Esophagus (tissue), 2 donors: ENCODE results near the gene BDH1. TPM values are rescaled to one million over a fixed set of nuclear protein-coding genes. Genes with fewer than 3 reads are reported as not detected.

Experiments
- H3K27ac ChIP-seq, 2 donors: one replicate each; pipeline ENCODE4 v1.5.1; 2013; ENCODE audit warnings: low read depth in 2 of 2, mild to moderate bottlenecking in 2 of 2, inconsistent platforms in 1 of 2, low read length in 1 of 2, moderate library complexity in 1 of 2
- H3K27me3 ChIP-seq, 2 donors: one replicate each; pipeline ENCODE4 v1.6.1; 2013; ENCODE audit warnings: low read length in 2 of 2, control low read depth in 1 of 2, mild to moderate bottlenecking in 1 of 2; ENCODE audit not compliant: insufficient read depth in 2 of 2, control insufficient read depth in 1 of 2
- H3K36me3 ChIP-seq, 2 donors: one replicate each; pipeline ENCODE4 v1.6.1; 2013; ENCODE audit warnings: low read length in 1 of 2; ENCODE audit not compliant: control insufficient read depth in 2 of 2, insufficient read depth in 2 of 2
- H3K4me1 ChIP-seq, 2 donors: one replicate each; pipeline ENCODE4 v1.6.1; 2013; ENCODE audit warnings: low read length in 1 of 2; ENCODE audit not compliant: control insufficient read depth in 2 of 2, insufficient read depth in 2 of 2
- H3K4me3 ChIP-seq, 2 donors: one replicate each; pipeline ENCODE4 v1.5.1; 2013; ENCODE audit warnings: low read length in 2 of 2, mild to moderate bottlenecking in 2 of 2, low read depth in 1 of 2, moderate library complexity in 1 of 2
- H3K9me3 ChIP-seq, 2 donors: one replicate each; pipeline ENCODE4 v1.6.1; 2013; ENCODE audit warnings: mild to moderate bottlenecking in 2 of 2, low read depth in 1 of 2, low read length in 1 of 2, moderate library complexity in 1 of 2; ENCODE audit not compliant: control insufficient read depth in 2 of 2, insufficient read depth in 1 of 2
- WGBS, 2 donors: extraction: QIAGEN DNeasy Blood & Tissue Kit; methylation state at CpG; one replicate each; pipeline ENCODE4 v1.1.7; 2013; 5-methylcytosine and 5-hydroxymethylcytosine counted together
- polyA plus RNA-seq, 2 donors: library from polyadenylated mRNA; stranded (reverse); fragments of 200-250 nt; gene quantifications; one replicate each; pipeline ENCODE4 v1.2.3, GENCODE V29; 2013
- donor health status: healthy with polysubstance abuse.
- donor health status: Bipolar disorder and iron deficiency.

BDH1 gene
- polyA plus RNA-seq, 2 donors, result 49.5 to 59.9 TPM

DNA sequence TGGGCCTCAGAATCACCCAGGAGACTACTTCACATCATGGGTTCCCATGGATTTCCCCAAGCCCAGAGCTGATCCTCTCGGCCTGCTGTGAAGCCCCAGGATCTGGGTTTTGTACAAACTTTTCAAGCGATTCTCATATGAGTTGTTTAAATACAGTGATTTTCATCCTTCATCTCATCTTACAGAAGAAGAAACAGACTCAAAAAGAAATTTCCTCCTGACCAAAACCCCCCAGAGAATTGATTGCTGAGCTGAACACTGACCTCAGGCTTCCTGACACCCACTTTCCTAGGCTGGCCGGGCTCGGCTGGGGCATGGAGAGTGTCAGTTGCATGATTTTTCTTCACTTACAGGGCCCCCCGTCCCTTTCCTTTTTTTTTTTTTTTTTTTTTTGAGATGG is 60.3 kb downstream of the BDH1 start:
- H3K4me1 ChIP-seq, result peaks cover 0 to 16% of the 10 kb centered on the region in 2 donors
- H3K9me3 ChIP-seq, result peaks cover 0 to 2% of the 10 kb centered on the region in 2 donors
- no peak overlapping the region for H3K4me3 ChIP-seq
- WGBS, 2 donors, result 80 to 83% methylated on average over 5 of the region's 5 CpGs
- peak overlapping the region; percentile 89 to 91 for H3K27ac ChIP-seq
- no peaks in the 10 kb centered on the region for H3K36me3 ChIP-seq
- no peaks in the 10 kb centered on the region for H3K27me3 ChIP-seq

- Histone ChIP-seq H3K9me3 (peaks cover 0 to 2% of the 10 kb centered on the region in 2 donors), H3K4me3 (no peak overlapping the region), H3K27ac (peak overlapping the region; percentile 89 to 91), H3K27me3 (no peaks in the 10 kb centered on the region), H3K4me1 (peaks cover 2 to 16% of the 10 kb centered on the region in 2 donors), H3K36me3 (no peaks in the 10 kb centered on the region)
- 47 to 65% methylated on average over 8 of the region's 8 CpGs for WGBS, 2 donors
Measured at GRCh38 chr3:197495059-197495455, 60.7 kb downstream of the BDH1 start.

DNA sequence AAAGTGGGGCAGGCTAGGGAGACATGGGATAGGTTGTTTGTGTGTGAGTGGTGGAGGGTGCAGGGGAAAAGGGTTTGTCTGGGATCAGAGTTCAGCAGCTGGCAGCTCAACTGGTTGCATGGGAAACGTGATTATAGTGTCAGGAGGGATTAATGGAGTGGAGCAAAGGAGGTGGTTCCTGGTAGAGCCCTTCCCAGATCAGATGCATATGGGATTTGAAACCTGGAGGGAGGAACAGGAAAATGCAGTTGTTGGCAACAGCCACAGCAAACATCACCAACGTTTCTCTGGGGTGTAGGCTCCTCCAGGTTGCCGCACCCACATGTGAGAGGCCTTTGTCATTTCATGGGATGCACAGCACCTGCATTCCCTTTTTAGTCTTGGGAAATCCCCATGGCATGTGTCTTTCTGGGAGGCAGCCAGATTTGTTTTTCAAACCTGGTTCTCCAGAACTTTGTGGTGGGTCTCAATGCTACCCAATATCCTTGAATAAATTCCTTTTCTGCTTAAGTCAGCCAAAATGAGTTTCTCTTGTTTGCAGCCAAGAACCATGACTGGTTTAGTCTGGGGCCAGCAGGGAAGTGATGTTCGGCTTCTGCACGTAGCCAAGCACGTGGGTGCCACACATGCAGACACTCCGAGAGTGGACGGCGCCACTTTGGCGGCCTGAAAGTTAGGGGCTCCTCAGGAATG is 61.3 kb downstream of the BDH1 start:
- Histone ChIP-seq H3K27me3 (no peaks in the 10 kb centered on the region), H3K4me1 (peaks cover 4 to 16% of the 10 kb centered on the region in 2 donors), H3K27ac (peak overlapping the region; percentile 89 to 91), H3K36me3 (no peaks in the 10 kb centered on the region), H3K9me3 (peaks cover 0 to 2% of the 10 kb centered on the region in 2 donors), H3K4me3 (no peak overlapping the region)
- 38 to 48% methylated on average over 10 of the region's 10 CpGs for WGBS, 2 donors

GRCh38 chr3:197493049-197493448 is 62.7 kb downstream of the BDH1 start:
- Histone ChIP-seq H3K9me3 (no peaks in the 10 kb centered on the region), H3K27ac (no peak overlapping the region), H3K4me3 (no peak overlapping the region), H3K36me3 (no peaks in the 10 kb centered on the region), H3K27me3 (no peaks in the 10 kb centered on the region), H3K4me1 (peaks cover 4 to 12% of the 10 kb centered on the region in 2 donors)
- 78 to 84% methylated on average over 5 of the region's 5 CpGs for WGBS, 2 donors

DNA sequence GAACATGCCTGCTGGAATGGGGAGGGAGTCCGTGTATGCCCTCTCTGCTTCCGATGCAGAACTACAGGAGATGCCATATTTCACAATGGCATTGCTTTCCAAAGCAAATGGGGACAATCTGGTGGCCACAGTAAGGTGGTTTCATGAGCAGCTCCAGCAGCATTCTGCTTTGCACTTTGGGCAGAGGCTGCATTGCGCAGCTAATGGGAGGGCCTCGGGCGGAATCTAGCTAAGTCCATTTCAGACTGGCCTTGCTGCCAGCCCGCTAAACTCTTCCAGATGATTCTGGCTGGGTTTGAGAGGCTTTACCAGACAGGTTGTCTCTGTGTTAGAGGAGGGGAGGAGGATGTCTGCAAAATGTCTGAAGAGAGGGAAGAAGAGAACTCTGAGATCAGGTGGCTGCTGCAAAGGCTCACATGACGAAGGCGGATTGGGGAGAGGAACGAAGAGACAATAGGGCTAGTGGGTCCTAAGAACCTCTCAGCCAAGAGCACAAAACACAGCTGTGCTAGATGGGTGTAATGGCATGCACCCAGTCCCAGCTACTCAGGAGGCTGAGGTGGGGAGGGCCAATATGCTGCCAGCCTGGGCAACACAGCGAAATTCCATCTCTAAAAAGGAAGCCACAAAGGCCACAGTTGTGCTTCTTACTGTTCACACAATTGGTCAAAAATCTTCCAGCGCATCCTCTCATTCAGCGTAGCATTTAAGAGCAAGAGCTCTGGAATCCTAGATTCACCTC is 63.7 kb downstream of the BDH1 start:
- H3K4me3 ChIP-seq, result no peak overlapping the region
- no peaks in the 10 kb centered on the region for H3K36me3 ChIP-seq
- no peaks in the 10 kb centered on the region for H3K27me3 ChIP-seq
- peaks cover 4 to 14% of the 10 kb centered on the region in 2 donors for H3K4me1 ChIP-seq
- H3K9me3 ChIP-seq, result no peaks in the 10 kb centered on the region
- no peak overlapping the region for H3K27ac ChIP-seq
- WGBS, 2 donors, result 95 to 97% methylated on average over 12 of the region's 12 CpGs

DNA sequence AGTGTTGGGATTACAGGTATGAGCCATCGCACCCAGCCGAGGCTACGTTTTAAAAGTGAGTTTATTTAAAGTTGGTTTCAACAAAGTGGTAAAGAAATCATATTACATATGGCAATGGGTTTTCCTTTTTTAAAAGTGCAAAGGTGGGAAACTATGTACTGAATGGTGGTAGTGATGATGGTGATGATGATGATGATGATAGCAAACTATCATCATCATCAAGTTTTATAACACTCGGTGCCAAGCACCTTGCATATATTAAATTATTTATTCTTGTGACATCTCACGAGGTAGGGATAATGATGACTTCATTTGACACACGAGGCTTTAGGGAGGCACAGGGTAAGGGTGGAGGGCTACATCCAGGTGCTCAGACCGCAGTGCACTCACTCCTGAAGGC is 64.3 kb downstream of the BDH1 start:
- no peaks in the 10 kb centered on the region for H3K36me3 ChIP-seq
- no peaks in the 10 kb centered on the region for H3K27me3 ChIP-seq
- no peak overlapping the region for H3K4me3 ChIP-seq
- no peaks in the 10 kb centered on the region for H3K9me3 ChIP-seq
- 85 to 90% methylated on average over 7 of the region's 7 CpGs for WGBS, 2 donors
- no peak overlapping the region for H3K27ac ChIP-seq
- H3K4me1 ChIP-seq, result peaks cover 4 to 12% of the 10 kb centered on the region in 2 donors

GRCh38 chr3:197490098-197491058 is 65.4 kb downstream of the BDH1 start:
- Histone ChIP-seq H3K4me1 (peaks cover 4 to 7% of the 10 kb centered on the region in 2 donors), H3K27me3 (no peaks in the 10 kb centered on the region), H3K9me3 (no peaks in the 10 kb centered on the region), H3K36me3 (no peaks in the 10 kb centered on the region), H3K27ac (no peak overlapping the region), H3K4me3 (no peak overlapping the region)
- WGBS, 2 donors, result 75 to 83% methylated on average over 13 of the region's 13 CpGs

GRCh38 chr3:197487911-197488391 is 67.8 kb downstream of the BDH1 start:
- Histone ChIP-seq H3K9me3 (no peaks in the 10 kb centered on the region), H3K4me1 (peaks cover 3 to 4% of the 10 kb centered on the region in 2 donors), H3K36me3 (no peaks in the 10 kb centered on the region), H3K27me3 (no peaks in the 10 kb centered on the region), H3K4me3 (no peak overlapping the region), H3K27ac (no peak overlapping the region)
- 50 to 53% methylated on average over 8 of the region's 8 CpGs for WGBS, 2 donors

DNA sequence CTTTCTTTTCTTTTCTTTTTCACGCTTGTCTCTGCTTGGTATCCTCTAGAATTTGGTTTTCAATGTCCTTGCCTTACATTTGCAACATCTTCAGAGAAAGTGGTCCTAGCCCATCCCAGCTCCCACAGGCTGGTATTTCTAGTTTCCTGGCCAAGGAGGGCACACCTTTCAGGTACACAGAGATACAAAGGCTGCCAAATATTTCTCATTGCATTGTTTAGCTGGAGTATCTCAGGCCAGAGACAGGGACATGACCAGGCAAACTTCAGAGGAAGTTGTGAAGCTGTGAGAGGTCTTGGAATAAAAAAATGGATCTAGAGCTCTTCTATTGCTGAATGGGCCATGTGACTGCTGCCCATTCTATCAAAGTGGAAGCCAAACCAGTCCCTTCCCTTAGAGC is 68.9 kb downstream of the BDH1 start:
- peaks cover 4 to 7% of the 10 kb centered on the region in 2 donors for H3K4me1 ChIP-seq
- no peaks in the 10 kb centered on the region for H3K36me3 ChIP-seq
- no peak overlapping the region for H3K4me3 ChIP-seq
- H3K27me3 ChIP-seq, result no peaks in the 10 kb centered on the region
- no peaks in the 10 kb centered on the region for H3K9me3 ChIP-seq
- peak overlapping the region; percentile 9 to 44 for H3K27ac ChIP-seq
- 28 to 89% methylated on average over 1 of the region's 1 CpG for WGBS, 2 donors
